Activated gamma-delta T cell treated with Interleukin-2 at 50 U/mL for 16 hours (primary cell): ENCODE results near the gene CNTN4.
"Not testable (repeated sequence)": the region's sequence is repeated elsewhere in the genome, so short reads cannot be mapped to it uniquely, and the experiment has no call there.

ENCODE experiments used
- DNase-seq: peaks from one replicate; pipeline ENCODE4 v3.0.0-alpha.2; 2020

The CNTN4 gene

GRCh38 chr3:2727101-2727500, 628.4 kb downstream of the CNTN4 start:
- DNase-seq = no peak

- no peak for DNase-seq
These were observed 629.1 kb downstream of the CNTN4 start for GRCh38 chr3:2727610-2728318.

GRCh38 chr3:2731843-2732242, 633.2 kb downstream of the CNTN4 start:
- DNase-seq = no peak

GRCh38 chr3:2735392-2735894, 636.8 kb downstream of the CNTN4 start:
- DNase-seq = no peak

- DNase-seq = no peak
These were observed 642.9 kb downstream of the CNTN4 start for GRCh38 chr3:2741516-2741915.

- no peak for DNase-seq
These were observed 666.4 kb downstream of the CNTN4 start for GRCh38 chr3:2765002-2765579.

GRCh38 chr3:2770451-2770850, 671.8 kb downstream of the CNTN4 start:
- DNase-seq = no peak

GRCh38 chr3:2771193-2771592, 672.5 kb downstream of the CNTN4 start:
- DNase-seq = no peak

GRCh38 chr3:2771741-2772140, 673.1 kb downstream of the CNTN4 start:
- DNase-seq = no peak

- no peak for DNase-seq
These were observed 674.1 kb downstream of the CNTN4 start for GRCh38 chr3:2772803-2773202.

- no peak for DNase-seq
These were observed 676.0 kb downstream of the CNTN4 start for GRCh38 chr3:2774481-2775249.

GRCh38 chr3:2783261-2783660, 684.6 kb downstream of the CNTN4 start:
- DNase-seq = no peak

GRCh38 chr3:2784627-2785026, 686.0 kb downstream of the CNTN4 start:
- no peak for DNase-seq

GRCh38 chr3:2790266-2790815, 691.7 kb downstream of the CNTN4 start:
- no peak for DNase-seq

- no peak for DNase-seq
These were observed 693.8 kb downstream of the CNTN4 start for GRCh38 chr3:2792432-2792831.

GRCh38 chr3:2793987-2794386, 695.3 kb downstream of the CNTN4 start:
- no peak for DNase-seq

- no peak for DNase-seq
These were observed 703.8 kb downstream of the CNTN4 start for GRCh38 chr3:2802429-2802828.

GRCh38 chr3:2807514-2807913, 708.8 kb downstream of the CNTN4 start:
- DNase-seq = no peak

- DNase-seq = no peak
These were observed 712.1 kb downstream of the CNTN4 start for GRCh38 chr3:2810723-2811122.

GRCh38 chr3:2819571-2819970, 720.9 kb downstream of the CNTN4 start:
- DNase-seq = no peak

- DNase-seq = not testable (repeated sequence)
These were observed 722.3 kb downstream of the CNTN4 start for GRCh38 chr3:2820982-2821381.

GRCh38 chr3:2822611-2823010, 723.9 kb downstream of the CNTN4 start:
- no peak for DNase-seq

GRCh38 chr3:2823031-2823430, 724.4 kb downstream of the CNTN4 start:
- DNase-seq = no peak
